HG03432 (cell line): ENCODE data around the gene EFNA3.
A peak's percentile ranks its signal among the peaks of the same experiment; 100 is the strongest.

Experiments
- ATAC-seq: cut with Tn5 transposase; IDR thresholded peaks from one replicate; pipeline ENCODE4 v1.9.1; 2021; ENCODE audit warnings: mild to moderate bottlenecking, moderate library complexity; ENCODE audit not compliant: unreplicated experiment

The EFNA3 gene

DNA sequence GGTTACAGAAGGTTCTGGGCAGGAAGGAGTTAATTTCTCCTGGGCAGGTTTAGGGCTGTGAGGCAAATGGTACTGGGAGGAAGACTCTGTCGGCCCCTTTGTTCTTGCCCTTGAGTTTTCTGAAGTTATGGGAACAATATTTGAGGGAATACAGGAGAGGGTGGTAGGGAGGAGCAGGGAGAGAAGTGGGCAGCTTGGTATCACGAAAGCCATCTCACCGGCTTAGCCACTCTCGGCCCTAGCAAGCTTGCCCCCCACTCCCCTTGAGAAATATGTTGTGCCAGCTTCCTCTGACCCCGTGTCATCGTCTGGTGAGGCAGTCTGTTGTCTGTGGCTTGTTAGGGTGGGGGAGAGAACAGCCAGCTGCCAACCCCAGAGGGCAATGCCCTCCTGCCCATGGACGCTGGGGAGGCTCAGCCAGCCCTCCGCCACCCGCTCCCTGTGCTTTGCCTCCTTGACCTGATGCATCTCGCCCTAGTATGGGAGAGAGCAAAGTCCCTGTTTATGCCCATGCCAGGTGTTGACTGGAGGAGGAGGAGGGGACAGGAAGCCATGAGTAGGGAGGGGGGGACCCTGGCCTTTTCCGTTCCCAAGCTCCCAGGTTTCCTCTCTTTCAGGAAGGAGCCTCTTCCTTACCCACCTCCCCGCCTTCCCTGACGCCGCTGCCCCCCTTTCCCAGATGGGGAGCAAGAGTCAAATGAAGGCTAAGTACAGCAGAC is 50.3 kb downstream of the EFNA3 start:
- ATAC-seq = no peak

DNA sequence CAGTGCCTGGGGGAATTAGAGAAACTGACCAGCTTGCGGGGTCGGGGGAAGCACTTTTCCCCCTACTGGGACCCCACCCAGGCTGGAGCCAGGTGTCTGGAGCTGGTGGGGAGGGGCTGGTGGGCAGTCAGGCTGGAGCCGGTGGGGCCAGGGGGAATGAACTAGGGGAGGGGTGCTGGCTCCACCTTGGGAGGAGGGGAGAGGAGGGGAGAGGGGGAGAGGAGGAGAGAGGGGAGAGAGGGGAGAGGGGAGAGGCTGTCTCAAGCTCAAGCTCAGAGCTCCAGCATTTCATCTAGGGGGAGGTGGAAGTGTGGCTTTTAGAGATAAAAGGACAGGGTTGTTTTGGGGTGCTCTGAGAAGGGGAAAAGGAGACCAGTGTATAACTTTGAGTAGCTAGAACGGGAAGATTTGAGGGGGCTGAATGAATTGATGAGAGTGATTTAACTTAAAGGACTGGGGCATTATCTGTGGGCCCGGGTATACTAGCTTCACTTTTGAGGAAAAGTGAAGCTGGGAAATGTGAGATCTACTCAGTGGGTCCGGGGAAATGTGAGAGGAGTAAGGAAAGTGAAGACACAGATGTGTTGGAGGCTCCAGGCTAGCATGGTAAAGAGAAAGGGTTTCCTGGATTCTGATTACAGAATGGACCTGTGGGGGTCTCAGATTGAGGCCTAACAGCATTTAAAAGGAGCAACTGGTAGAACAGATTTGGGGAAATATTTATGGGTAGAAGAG is 51.8 kb downstream of the EFNA3 start:
- ATAC-seq = no peak

DNA sequence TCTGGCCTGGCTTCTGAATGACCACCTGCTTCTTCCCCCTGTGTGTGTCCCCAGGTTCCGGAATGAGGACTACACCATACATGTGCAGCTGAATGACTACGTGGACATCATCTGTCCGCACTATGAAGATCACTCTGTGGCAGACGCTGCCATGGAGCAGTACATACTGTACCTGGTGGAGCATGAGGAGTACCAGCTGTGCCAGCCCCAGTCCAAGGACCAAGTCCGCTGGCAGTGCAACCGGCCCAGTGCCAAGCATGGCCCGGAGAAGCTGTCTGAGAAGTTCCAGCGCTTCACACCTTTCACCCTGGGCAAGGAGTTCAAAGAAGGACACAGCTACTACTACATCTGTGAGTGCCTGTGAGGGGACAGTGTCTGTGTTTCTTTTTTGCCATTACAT is 52.6 kb downstream of the EFNA3 start:
- ATAC-seq = no peak

DNA sequence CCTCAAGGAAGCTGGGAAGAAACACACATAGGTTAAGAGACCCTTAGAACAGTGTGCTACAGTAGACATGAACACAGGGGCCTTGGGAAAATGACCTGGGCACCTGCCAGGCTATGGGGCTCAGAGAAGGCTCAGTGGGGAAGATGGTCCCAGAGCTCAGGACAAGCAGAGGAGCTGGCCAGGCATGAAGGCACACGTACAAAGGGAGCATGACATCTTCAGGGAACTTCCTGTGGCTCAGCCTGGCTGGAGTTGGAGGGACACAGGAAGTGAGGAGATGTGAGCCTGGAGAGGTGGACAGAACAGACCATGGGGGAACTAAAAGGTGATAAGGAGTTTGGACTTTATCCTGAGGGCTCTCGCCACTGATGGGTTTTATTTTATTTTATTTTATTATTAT is 53.2 kb downstream of the EFNA3 start:
- no peak for ATAC-seq

DNA sequence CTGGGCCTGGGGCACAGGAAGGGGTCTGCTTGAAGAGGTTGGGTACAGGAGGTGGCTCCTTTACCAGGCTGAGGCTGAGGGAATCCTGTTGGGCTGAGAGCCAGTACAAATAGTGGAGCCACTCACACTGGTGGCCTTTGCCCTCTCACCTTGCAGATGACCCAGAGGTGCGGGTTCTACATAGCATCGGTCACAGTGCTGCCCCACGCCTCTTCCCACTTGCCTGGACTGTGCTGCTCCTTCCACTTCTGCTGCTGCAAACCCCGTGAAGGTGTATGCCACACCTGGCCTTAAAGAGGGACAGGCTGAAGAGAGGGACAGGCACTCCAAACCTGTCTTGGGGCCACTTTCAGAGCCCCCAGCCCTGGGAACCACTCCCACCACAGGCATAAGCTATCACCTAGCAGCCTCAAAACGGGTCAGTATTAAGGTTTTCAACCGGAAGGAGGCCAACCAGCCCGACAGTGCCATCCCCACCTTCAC is 55.2 kb downstream of the EFNA3 start:
- no peak for ATAC-seq

DNA sequence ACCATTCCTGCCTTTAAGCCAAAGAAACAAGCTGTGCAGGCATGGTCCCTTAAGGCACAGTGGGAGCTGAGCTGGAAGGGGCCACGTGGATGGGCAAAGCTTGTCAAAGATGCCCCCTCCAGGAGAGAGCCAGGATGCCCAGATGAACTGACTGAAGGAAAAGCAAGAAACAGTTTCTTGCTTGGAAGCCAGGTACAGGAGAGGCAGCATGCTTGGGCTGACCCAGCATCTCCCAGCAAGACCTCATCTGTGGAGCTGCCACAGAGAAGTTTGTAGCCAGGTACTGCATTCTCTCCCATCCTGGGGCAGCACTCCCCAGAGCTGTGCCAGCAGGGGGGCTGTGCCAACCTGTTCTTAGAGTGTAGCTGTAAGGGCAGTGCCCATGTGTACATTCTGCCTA is 55.7 kb downstream of the EFNA3 start:
- no peak for ATAC-seq

DNA sequence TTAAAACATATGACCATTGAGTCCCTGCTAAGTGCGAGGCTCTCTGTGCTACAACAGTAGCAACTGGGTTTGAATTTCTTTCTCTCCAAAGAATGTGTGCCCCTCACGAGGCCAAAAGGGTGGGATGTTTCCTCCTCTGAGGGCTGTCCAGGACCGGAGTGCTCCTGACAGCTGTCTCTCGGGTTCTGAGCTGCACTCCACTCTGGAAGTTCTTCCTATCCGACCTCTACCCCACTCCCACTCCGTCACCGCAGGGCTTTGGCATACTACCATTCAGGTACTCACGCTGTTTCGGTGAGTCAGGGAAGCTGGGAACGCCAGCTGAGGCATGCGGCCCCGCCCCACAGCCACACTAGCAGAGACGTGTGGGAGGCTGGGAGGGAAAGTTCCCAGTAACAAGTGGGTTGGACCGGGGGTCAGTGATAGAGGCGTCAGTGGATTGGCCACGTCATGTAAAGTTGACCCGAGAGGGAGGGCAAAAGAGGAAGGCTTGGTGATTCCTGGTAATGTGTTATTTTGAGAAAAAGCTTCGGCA is 56.3 kb downstream of the EFNA3 start:
- no peak for ATAC-seq

DNA sequence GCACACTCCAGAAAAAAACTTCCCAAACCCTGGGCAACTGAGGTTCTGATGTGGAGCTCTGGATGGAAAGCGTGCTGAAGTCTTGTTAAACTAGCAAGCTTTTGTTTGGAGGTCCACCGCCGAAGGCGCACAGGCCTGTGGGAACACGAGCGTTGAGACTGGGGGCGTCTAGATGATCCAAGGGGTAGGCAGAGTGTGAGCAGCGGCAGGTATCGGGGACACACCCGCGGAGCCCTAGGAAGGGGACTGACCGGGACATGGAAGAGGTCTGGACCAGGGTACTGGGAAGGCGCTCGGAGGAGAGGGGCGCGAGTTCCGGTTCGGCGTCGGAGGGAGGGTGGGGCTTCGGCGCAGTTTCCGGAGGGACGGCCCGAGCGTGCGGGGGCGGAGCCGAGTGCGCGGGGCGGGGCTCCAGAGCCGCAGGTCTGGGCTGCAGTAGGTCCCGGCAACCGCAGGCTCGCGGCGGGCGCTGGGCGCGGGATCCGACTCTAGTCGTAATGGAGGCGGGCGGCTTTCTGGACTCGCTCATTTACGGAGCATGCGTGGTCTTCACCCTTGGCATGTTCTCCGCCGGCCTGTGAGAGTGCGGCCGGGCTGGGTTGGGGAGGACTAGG is 56.9 kb downstream of the EFNA3 start, which contains the start of gene SLC50A1:
TSS of gene SLC50A1 (plus strand) at position 438 of the 614 bp plus-strand sequence. CDS start at position 498, 60 bp downstream.
- peak; percentile 81 for ATAC-seq

DNA sequence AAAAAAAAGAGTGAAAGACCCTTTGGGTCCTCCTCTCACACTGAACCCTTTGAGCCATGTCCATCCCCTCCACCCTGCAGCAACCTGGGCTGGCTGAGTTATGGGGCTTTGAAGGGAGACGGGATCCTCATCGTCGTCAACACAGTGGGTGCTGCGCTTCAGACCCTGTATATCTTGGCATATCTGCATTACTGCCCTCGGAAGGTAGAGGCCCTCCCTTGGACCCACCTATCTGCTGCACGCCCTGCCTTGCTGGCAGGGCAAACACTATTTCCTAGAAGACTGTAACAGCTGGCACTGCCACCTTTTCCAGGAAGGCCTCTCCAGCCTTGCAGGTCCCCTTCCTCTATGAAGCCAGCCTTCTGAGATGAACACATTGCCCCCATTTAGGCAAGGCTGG is 58.1 kb downstream of the EFNA3 start:
- no peak for ATAC-seq
